ENCODE data around the gene SUGCT. TPM values are rescaled to one million over a fixed set of nuclear protein-coding genes. Genes with fewer than 3 reads are reported as not detected.

SUGCT gene
- total RNA-seq, 2 experiments from 2014 or later = 0.95 to 1.2 TPM

DNA sequence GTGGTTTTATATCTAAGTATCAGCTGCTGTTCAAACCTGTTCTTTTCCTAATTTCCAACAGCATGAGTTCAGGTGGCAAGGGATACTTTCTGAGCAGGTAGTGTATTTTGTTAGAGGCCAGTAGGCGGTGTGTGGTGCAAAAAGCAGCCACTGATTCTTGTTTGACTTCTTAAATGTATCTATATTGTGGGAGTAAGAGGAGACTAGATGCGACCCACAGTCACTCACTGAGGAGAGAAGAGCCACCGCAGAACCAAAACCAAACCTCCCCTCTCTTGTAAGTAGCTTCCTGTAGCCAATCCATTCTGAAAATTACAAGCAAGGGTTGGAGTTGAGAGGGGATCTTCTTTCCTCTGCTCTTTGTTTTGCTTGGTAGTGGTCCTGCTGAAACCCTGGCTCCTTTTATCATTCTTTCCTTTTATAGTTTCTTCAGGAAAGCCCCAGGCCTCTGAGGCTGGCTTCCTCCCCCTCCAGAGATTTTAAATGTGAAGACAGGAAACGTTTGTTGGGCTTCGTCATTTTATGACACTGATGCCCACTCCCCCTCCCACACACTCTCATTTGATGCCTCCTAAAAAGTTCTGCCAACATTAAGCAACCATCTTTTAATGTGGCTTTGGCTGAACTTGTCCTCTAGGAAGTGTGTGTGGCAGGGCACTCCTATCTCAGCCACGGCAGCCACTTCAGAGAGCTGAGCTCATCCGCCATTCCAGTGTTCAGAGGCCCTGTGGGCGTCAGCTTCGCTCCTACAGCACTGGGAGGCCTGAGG lies 566.0 kb downstream of the SUGCT start:
- no peaks in the 10 kb centered on the region for H3K36me3 Mint-ChIP-seq (ENCODE audit: low read depth)
- H3K27me3 Mint-ChIP-seq = no peaks in the 10 kb centered on the region
- no peaks in the 10 kb centered on the region for H3K9me3 Mint-ChIP-seq
- H3K27me3 ChIP-seq (ENCODE audit: control insufficient read depth in 1 of 2, insufficient read depth in 2 of 2, low read length in 2 of 2) = no peaks in the 10 kb centered on the region
- no peak for ATAC-seq (ENCODE audit: poor library complexity)
- intact Hi-C loops (cut with DNase I, micrococcal nuclease) = no loop called here
- no peaks in the 10 kb centered on the region for H3K4me1 ChIP-seq (ENCODE audit: insufficient read depth, low read length)
- H3K4me3 Mint-ChIP-seq = no peak overlapping the region
- DNase-seq = no peak
- H3K27ac Mint-ChIP-seq = no peak overlapping the region
- CTCF ChIA-PET = no interaction called here
- H3K9me3 ChIP-seq (ENCODE audit: control insufficient read depth in 1 of 2, insufficient read depth in 1 of 2, low read length in 2 of 2) = peaks cover 0 to 5% of the 10 kb centered on the region in 2 experiments
- H3K4me3 ChIP-seq (ENCODE audit: low read length) = no peak overlapping the region
- POLR2A ChIA-PET = no interaction called here
- H3K27ac ChIP-seq (ENCODE audit: low read depth in 1 of 2, low read length in 2 of 2) = no peak overlapping the region
- TF ChIP-seq, protein P1, sequence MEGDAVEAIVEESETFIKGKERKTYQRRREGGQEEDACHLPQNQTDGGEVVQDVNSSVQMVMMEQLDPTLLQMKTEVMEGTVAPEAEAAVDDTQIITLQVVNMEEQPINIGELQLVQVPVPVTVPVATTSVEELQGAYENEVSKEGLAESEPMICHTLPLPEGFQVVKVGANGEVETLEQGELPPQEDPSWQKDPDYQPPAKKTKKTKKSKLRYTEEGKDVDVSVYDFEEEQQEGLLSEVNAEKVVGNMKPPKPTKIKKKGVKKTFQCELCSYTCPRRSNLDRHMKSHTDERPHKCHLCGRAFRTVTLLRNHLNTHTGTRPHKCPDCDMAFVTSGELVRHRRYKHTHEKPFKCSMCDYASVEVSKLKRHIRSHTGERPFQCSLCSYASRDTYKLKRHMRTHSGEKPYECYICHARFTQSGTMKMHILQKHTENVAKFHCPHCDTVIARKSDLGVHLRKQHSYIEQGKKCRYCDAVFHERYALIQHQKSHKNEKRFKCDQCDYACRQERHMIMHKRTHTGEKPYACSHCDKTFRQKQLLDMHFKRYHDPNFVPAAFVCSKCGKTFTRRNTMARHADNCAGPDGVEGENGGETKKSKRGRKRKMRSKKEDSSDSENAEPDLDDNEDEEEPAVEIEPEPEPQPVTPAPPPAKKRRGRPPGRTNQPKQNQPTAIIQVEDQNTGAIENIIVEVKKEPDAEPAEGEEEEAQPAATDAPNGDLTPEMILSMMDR (IDR thresholded peaks at IDR 0.05) = no peak
- H3K4me1 Mint-ChIP-seq (ENCODE audit: low read depth) = peaks cover 10% of the 10 kb centered on the region
- H3K36me3 ChIP-seq (ENCODE audit: insufficient read depth, low read length) = no peaks in the 10 kb centered on the region

DNA sequence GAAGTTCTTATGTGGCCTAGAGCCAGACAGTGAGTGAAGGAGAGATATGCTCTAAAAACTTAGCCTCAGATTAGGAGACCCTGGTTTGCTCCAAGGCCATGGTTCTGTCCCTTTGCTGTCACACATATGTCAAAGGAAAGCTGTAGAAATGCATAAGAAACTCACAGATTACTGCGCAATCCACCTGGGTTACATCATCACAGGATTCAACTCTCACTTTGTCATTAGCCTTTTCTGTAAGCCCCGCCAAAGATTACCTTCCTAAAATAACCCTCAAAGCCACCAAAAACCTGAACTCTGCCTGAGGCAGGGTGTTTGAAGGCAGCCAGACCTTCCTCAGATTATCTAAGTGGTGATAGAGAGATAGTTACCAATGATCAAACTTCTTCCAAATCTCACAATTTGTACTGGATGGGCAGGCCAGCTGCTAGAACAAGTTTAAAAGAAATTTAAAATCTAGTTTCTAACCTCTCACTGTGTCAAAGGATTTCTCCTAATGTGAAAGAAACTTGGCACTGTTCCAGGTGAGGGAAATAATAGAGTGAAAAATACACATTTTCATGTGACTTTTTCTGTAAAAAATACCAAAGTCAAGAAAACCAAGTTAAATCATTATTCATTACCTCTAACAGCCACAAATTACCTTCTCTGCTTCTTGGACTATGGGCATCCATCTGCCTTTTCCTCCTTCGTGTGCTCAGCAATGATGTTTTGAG lies 567.2 kb downstream of the SUGCT start:
- TF ChIP-seq, protein P1 (IDR thresholded peaks at IDR 0.05) = no peak
- DNase-seq = no peak
- no peaks in the 10 kb centered on the region for H3K36me3 ChIP-seq (ENCODE audit: insufficient read depth, low read length)
- intact Hi-C loops (cut with DNase I, micrococcal nuclease) = no loop called here
- Mint-ChIP-seq H3K4me3 (no peak overlapping the region), H3K4me1 (ENCODE audit: low read depth) (peaks cover 10% of the 10 kb centered on the region), H3K9me3 (no peaks in the 10 kb centered on the region), H3K27me3 (no peaks in the 10 kb centered on the region), H3K27ac (no peak overlapping the region), H3K36me3 (ENCODE audit: low read depth) (no peaks in the 10 kb centered on the region)
- ChIA-PET CTCF (interaction anchor here (0.6 kb wide), 1 partner anchor 262 kb away, joined by 3 read pairs; no protein-coding TSS in a partner anchor), POLR2A (no interaction called here)
- H3K9me3 ChIP-seq (ENCODE audit: control insufficient read depth in 1 of 2, insufficient read depth in 1 of 2, low read length in 2 of 2) = peaks cover 0 to 11% of the 10 kb centered on the region in 2 experiments
- ATAC-seq (ENCODE audit: poor library complexity) = no peak
- H3K27me3 ChIP-seq (ENCODE audit: control insufficient read depth in 1 of 2, insufficient read depth in 2 of 2, low read length in 2 of 2) = no peaks in the 10 kb centered on the region
- no peak overlapping the region for H3K4me3 ChIP-seq (ENCODE audit: low read length)
- H3K4me1 ChIP-seq (ENCODE audit: insufficient read depth, low read length) = no peaks in the 10 kb centered on the region
- no peak overlapping the region for H3K27ac ChIP-seq (ENCODE audit: low read depth in 1 of 2, low read length in 2 of 2)

DNA sequence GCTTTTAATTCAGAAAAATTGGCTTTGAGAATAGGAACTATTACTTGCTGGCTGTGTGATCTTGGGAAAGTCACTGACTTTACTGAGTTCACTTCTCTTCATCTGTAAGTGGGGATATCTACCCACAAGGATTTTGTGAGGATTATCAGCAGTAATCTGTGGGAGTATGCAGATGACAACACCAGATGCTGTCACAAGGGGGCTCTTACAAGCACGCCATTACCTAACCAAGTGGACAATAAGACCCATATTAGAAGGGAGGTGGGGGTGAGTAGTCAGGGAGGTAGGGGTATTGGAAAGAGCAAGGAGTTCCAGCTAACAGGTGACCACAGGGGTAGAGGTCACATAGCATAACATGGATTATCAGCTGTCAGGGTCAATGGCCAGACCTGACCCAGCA lies 569.4 kb downstream of the SUGCT start:
- no peak overlapping the region for H3K27ac Mint-ChIP-seq
- no peak overlapping the region for H3K4me3 Mint-ChIP-seq
- Histone ChIP-seq H3K9me3 (ENCODE audit: control insufficient read depth in 1 of 2, insufficient read depth in 1 of 2, low read length in 2 of 2) (peaks cover 0 to 7% of the 10 kb centered on the region in 2 experiments), H3K4me1 (ENCODE audit: insufficient read depth, low read length) (no peaks in the 10 kb centered on the region), H3K36me3 (ENCODE audit: insufficient read depth, low read length) (no peaks in the 10 kb centered on the region), H3K27me3 (ENCODE audit: control insufficient read depth in 1 of 2, insufficient read depth in 2 of 2, low read length in 2 of 2) (no peaks in the 10 kb centered on the region), H3K27ac (ENCODE audit: low read depth in 1 of 2, low read length in 2 of 2) (no peak overlapping the region), H3K4me3 (ENCODE audit: low read length) (no peak overlapping the region)
- CTCF ChIA-PET = no interaction called here
- POLR2A ChIA-PET = no interaction called here
- peaks cover 10% of the 10 kb centered on the region for H3K4me1 Mint-ChIP-seq (ENCODE audit: low read depth)
- no peaks in the 10 kb centered on the region for H3K36me3 Mint-ChIP-seq (ENCODE audit: low read depth)
- no peaks in the 10 kb centered on the region for H3K9me3 Mint-ChIP-seq
- intact Hi-C loops (cut with DNase I, micrococcal nuclease) = no loop called here
- ATAC-seq (ENCODE audit: poor library complexity) (no peak), DNase-seq (no peak)
- TF ChIP-seq, protein P1 (IDR thresholded peaks at IDR 0.05) = no peak
- no peaks in the 10 kb centered on the region for H3K27me3 Mint-ChIP-seq
